Fibroblast of skin of right quadriceps (primary cell): Measurements from ENCODE around the gene GALNT15.

Experiments
- DNase-seq: peaks from one replicate; pipeline ENCODE4 v3.0.0-alpha.2; 2013

The GALNT15 gene

DNA sequence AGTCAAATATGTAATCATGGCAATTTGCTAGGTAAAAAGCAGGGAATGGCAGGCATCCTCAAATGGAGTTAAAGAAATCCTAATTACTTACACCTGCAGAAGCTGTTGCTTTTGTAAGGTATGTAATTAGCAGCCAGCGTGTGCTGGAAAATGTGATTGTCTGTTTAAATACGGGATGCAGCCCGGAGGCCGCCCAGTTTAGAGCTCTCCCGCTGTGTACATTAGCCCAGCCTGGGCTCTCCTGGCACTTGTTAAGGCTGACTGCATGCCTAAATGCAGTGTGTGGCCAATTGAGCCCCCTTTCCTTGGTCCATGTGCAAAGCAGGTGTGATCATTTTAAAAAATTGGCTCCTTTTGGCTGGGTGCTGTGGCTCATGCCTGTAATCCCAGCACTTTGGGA lies 81.2 kb downstream of the GALNT15 start:
- no peak for DNase-seq

- DNase-seq = no peak
Observed at GRCh38 chr3:16257309-16257708, 82.8 kb downstream of the GALNT15 start.

DNA sequence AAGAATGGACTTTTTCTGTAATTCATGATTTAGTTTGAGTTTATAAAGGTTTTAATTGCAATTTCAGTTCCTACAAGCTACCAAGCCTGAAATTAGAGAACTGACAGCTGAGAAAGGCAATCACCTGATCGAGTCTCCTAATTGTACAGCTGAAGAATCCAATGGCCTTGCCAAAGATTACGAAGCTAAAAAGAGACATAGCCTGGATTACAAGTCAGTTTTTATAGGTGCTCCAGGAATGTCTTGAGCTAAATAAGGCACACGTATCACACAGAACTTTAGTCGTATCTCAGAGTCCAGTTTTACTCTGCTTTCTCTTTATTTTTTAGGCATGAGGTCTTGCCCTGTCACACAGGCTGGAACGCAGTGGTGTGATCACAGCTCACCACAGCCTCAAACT lies 83.7 kb downstream of the GALNT15 start:
- no peak for DNase-seq

DNA sequence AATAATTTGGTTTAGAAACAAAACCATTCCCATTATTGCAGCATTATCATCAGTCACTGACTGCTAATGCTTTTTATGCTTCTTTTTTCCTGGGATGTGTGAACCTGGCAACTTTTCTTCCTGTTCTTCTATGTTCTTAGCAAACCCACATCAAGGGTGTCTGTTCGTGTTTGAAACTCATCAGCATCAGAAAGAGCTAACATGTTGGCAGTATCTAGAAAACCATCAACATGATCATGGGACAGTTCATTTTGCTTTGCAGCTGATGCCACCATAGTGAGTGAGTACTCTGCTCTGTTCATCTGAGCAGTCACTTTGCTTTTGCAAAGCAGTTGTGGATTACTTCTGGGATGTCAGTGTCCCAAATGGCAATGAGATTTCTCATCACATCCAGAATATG lies 84.4 kb downstream of the GALNT15 start:
- no peak for DNase-seq

- no peak for DNase-seq
Observed at GRCh38 chr3:16260046-16260445, 85.6 kb downstream of the GALNT15 start.

DNA sequence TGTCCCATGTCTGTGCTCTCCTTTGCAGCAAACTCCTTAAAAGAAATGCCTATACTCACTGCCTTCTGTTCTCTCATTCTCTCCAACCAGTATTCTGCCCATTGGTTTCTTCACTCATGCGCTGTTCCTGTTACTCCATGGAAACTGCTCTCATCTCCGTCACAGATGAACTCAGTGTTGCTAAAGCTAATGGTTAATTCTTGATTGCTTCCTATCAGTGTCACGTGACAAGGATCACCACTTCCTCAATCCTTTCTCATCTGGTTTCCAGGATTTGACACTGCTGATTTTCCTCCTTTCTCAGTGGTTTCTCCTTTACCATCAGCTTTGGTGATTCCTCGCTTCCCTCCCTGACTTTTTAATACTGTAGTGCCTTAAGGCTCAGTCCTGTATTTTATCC lies 87.7 kb downstream of the GALNT15 start:
- no peak for DNase-seq

GRCh38 chr3:16264174-16264707 lies 89.8 kb downstream of the GALNT15 start:
- no peak for DNase-seq

- peak; percentile 100 for DNase-seq
Observed at GRCh38 chr3:16264708-16265454, 90.4 kb downstream of the GALNT15 start, which contains the start of the genes DPH3 and OXNAD1. DPH3 (minus strand) TSS chr3:16264943; CDS start chr3:16264876, 67 bp downstream. OXNAD1 (plus strand) TSS chr3:16265212; CDS start chr3:16270953, 5,741 bp downstream.

DNA sequence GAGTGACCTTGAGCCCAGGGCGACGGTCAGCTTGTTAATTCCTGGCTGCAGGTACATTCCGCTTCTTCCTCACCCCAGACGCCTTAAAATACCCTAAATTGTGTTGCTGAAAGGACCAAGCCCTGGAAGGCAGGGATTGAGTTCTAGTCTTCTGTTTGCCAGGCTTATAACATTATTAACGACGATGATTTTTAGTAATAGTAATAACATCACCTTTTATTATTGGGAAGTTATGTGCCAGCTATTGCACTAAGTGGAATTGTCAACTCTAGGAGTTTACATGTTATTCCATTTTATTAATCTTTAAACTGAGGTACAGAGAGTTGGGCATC lies 90.9 kb downstream of the GALNT15 start:
- DNase-seq = no peak

GRCh38 chr3:16266714-16267113 lies 92.2 kb downstream of the GALNT15 start:
- DNase-seq = no peak

DNA sequence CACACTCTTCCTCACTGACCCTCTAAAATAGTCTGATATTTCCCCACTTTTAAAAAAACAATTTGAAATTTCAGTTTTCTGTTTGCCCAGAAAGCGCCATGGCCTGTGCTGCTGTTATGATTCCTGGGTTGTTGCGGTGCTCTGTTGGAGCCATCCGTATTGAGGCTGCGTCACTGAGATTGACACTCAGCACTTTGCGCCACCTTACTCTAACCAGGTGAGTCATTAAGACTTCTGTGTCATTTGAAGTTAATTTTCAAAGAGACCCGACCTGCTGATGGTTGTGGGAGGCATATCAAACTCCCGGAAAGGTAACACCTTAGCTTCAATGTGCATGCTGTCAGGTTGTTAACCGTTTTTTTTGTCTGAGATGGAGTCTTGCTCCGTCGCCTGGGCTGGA lies 96.4 kb downstream of the GALNT15 start:
- DNase-seq = no peak

- no peak for DNase-seq
Observed at GRCh38 chr3:16272588-16272987, 98.1 kb downstream of the GALNT15 start.

DNA sequence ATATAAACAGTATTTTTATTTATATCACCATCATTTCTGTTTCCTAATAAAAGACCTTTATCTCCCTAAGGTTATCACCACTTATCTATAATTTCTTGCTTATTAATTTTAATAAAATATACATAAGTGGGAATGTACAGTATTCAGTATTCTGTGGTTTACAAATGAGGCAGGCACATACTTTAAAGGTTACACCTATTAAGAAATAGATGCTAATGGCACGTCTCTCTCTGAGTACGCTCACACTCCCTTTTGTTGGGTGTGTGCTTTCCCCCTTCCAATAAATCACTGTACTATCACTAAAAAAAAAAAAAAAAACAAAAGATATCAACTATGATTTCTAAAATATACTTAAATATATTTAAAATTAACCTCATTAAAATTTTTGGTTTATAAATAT lies 99.4 kb downstream of the GALNT15 start:
- no peak for DNase-seq

DNA sequence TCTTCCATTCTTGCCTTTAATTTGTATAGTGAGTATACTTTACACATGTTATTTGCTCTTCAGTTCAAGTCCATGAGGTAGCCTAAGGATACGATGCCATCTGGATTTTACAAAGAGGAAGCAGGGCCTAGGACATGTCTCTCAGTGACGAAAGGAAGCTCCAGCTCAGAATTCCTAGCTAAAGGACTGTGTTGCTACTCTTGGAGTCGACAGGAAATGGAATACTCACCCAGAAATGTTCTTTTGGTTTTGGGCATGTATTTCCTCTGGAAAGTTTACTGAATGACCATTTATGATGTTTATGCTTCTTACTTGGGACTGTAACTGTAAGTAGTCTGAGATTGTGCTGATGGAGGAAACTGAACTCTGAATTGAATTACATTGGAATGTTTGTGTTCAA lies 103.0 kb downstream of the GALNT15 start:
- DNase-seq = peak; percentile 22

DNA sequence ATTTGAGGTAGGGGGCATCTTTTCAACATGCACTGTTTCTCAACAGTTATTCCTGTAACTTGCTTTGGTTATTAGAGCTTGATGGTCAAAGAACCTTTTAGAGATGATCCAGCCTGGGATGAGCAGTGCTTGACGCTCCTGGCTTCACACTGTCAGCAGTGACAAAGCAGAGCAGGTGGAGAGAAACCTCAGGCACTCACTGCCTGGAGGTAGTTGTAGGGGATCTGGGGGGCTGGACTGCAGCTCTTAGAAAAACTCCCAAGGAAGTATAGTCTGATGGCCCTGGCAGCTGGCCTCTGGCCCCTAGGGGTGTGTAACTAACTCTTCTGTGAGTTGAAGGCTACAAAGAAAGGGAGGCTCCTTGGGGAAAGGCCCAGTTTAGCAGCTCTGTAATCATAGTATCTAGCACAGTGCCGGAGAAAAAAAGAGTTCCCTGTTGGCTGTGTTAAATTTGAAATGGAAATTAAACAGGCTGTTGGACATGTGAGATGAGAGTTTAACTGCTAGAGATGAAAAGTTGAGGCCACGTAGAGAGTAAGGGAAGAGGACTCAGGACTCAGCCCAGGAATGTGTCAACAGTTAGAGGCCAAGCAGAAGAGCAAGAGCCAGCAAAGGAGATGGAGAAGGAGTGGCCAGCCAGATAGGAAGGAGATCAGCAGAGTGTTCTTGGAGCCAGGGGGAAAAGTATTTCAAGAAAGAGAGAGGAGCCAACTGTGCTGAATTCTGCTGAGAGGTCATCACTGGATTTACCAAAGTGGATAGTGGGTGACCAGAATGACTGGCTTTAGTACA lies 104.7 kb downstream of the GALNT15 start:
- no peak for DNase-seq

DNA sequence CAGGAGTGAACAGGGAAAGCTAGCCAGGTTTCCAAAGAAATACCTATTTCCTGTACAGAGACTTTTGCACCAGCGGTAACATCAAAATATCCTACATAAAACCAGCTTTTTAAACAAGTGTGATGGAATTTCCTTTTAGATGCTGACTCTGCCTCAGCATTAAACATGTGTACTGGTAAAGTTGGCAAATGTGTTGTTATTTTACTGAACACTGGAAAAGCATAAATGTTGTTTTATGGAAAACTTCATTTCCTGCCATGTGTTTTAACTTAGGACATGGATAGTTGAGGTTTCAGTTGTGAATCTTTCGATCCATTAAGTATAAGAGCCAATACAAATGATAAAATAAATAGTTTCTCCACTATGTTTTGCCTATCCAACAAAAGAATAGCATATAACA lies 106.2 kb downstream of the GALNT15 start:
- DNase-seq = peak; percentile 61
